Ovary (tissue), 3 donors: ENCODE data around the gene U2AF1.
"Not testable (repeated sequence)": the region's sequence is repeated elsewhere in the genome, so short reads cannot be mapped to it uniquely, and the experiment has no call there.

Source experiments
- CTCF ChIP-seq, 3 donors: fragments of 450-650 bp in 2 of 3; fragments of 200-600 bp in 1 of 3; IDR thresholded peaks; one replicate each; pipeline versions ENCODE4 v1.5.1 to v1.8.0; 2016 to 2022; ENCODE audit warnings: antibody characterized with exemption in 3 of 3, mild to moderate bottlenecking in 1 of 3
- EP300 ChIP-seq: sonication (generic); formaldehyde crosslinking; IDR thresholded peaks from one replicate; pipeline ENCODE4 v1.6.1; 2017; ENCODE audit warnings: antibody characterized with exemption
- POLR2A ChIP-seq: fragments of 450-650 bp; IDR thresholded peaks from one replicate; pipeline ENCODE4 v1.6.1; 2017; ENCODE audit warnings: antibody characterized with exemption, mild to moderate bottlenecking, moderate library complexity
- donor health status: DM: no; HTN: no; CAD: no.

GRCh38 chr21:43076643-43077042 lies 30.7 kb downstream of the U2AF1 start:
- TF ChIP-seq POLR2A; CTCF (IDR thresholded peaks at IDR 0.05); EP300: not testable (repeated sequence)
